Retinal pigment epithelial cell (primary cell): ENCODE results near the gene TRIM40.

Source experiments
- DNase-seq: peaks from one replicate; pipeline ENCODE4 v3.0.0-alpha.2; 2010; ENCODE audit warnings: low read depth
- H3K4me3 ChIP-seq: 2 replicates; pipeline ENCODE4 v1.5.1; 2011; ENCODE audit warnings: mild to moderate bottlenecking, low read length, control low read depth, moderate library complexity
- CTCF ChIP-seq: conservative IDR thresholded peaks from 2 replicates; pipeline ENCODE4 v1.5.1; 2011; ENCODE audit warnings: low read depth, low read length, control low read depth, inconsistent platforms

Gene TRIM40

GRCh38 chr6:30151580-30151979 is 15.6 kb downstream of the TRIM40 start:
- no peak for DNase-seq
- no peak for TF ChIP-seq CTCF
- no peak overlapping the region for H3K4me3 ChIP-seq

- H3K4me3 ChIP-seq: no peak overlapping the region
- no peak for DNase-seq
- TF ChIP-seq CTCF: no peak
Observed at GRCh38 chr6:30152016-30152673, 16.2 kb downstream of the TRIM40 start.

- TF ChIP-seq CTCF: no peak
- no peak overlapping the region for H3K4me3 ChIP-seq
- no peak for DNase-seq
Observed at GRCh38 chr6:30152910-30153610, 17.1 kb downstream of the TRIM40 start.

- no peak for DNase-seq
- H3K4me3 ChIP-seq: no peak overlapping the region
- no peak for TF ChIP-seq CTCF
Observed at GRCh38 chr6:30154061-30154460, 18.1 kb downstream of the TRIM40 start.

- TF ChIP-seq CTCF: no peak
- no peak overlapping the region for H3K4me3 ChIP-seq
- DNase-seq: no peak
Observed at GRCh38 chr6:30154709-30155519, 19.0 kb downstream of the TRIM40 start.

- TF ChIP-seq CTCF: no peak
- no peak overlapping the region for H3K4me3 ChIP-seq
- DNase-seq: no peak
Observed at GRCh38 chr6:30155520-30156261, 19.8 kb downstream of the TRIM40 start.
